Activated CD8-positive, alpha-beta memory T cell treated with anti-CD3 and anti-CD28 coated beads for 4 hours (primary cell): ENCODE results near the gene PTCRA.

Experiments used
- DNase-seq, 2 donors: peaks; one replicate each; pipeline ENCODE4 v3.0.0-alpha.2; 2020; ENCODE audit warnings: low read depth in 2 of 2

Gene PTCRA

DNA sequence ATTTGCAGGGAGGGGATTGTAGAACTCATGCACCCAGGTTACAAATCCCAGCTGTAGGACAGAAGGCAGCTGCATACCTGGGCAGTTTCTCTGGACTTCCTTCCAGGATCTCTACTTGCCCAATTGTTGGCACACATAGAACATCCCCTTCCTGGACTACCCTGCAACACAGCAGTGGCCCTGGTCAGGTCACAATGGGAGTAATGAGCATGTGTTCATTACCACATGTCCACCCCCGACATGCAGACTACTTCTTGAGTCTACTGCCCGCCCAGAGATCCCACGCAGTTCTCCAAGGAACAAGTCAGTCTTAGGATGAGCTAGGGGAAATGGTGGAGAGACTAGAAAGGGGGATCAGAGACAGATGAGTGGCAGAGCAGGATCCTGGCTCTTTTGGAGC lies 58.1 kb downstream of the PTCRA start:
- no peak for DNase-seq

DNA sequence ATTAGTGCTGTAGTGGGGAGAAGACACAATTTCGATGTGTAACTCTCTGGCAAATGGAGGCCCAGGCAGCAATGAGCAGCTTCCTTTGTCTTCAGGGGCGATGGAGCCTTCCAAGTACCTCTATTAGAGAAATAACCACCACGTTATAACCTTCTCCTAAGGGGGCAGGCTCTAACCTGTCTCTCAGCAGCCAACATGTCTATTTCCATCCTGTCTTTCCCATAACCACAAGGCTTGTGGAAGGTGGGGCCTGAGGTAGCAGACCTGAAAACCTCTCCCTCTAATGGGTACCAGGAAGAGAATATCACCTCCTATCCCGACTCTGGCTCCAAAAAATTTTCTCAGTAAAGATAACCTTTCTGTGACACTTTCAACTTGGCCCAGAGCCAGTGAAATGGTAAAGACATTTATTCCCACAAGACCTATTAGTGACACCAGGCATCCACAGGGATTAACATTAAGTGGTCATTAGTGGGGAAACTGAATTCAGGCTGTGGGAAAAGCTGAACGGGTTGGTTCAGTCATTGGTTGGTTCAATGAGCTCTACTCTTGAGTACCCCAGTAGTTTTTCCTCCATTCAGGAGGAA lies 59.2 kb downstream of the PTCRA start:
- no peak for DNase-seq
